ENCODE data around the gene PLD5.

The PLD5 gene
- total RNA-seq, result 0 to 4.4 (median 0) reads per million in 17 experiments

DNA sequence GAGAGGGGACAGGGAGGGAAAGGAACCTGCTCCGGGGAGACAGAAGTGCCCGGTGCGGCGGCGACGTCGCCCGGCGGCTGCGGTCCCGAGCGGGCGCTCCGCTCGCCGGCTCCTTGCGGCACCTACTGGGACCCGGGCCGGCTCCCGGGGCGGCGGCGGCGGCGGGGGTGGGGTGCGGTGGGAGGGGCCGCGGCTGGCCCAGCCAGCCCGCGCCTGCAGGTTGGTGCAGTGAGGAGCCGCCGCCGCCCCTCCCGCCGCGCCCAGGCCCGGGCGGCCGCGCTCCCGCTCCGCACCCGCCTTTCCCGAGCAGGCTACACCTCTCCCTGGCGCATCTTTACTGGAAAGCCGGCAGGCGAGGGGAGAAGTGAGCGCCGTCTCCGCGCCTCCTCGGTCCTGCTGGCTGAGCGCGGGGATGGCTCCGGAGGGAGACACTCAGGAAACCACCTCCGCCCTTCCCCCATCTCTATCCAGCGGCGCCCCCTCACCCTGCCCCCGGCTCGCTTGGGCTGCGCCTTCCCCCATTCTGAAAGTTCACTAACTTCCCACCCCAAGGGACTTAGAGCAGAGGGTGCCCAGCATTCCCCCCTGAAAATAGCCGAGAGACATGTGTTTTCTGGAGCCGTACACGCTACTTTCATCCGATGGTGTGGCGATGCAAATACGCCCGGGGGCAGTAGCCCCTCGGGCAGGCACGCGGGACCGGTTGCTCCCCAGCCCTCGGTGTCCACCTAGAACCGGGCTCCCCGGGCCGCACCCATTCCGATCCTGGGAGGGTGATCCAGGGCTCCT is at the start of gene PLD5:
TSS of gene PLD5 (minus strand) at position 127 of the 789 bp plus-strand sequence.
- DNase-seq, result no peak

GRCh38 chr1:242569867-242570266 is 45.4 kb upstream of the PLD5 start:
- no peak for DNase-seq

GRCh38 chr1:242568666-242569065 is 44.2 kb upstream of the PLD5 start:
- no peak for DNase-seq

GRCh38 chr1:242567596-242567995 is 43.1 kb upstream of the PLD5 start:
- DNase-seq, result no peak

GRCh38 chr1:242556759-242557158 is 32.3 kb upstream of the PLD5 start:
- no peak for DNase-seq

DNA sequence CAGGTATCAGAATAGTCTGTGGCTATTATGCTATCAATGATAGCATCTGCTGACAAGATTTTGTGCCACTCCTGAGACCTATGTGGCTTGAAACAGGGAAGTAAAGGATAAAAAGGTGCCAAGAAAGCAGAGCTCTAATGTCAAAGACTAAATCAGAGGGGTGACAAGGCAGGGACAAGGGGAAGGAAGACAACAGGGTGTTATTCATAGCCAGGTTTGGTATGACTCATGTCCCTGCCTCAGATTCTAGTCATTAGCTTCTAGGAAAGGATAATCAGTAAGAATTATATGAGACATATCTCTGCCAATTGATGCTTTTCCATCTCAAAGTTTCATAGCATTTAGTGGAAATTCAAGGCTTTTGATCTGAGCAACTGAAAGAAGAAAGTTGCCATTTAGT is 31.8 kb upstream of the PLD5 start:
- DNase-seq, result no peak

GRCh38 chr1:242554577-242554976 is 30.1 kb upstream of the PLD5 start:
- no peak for DNase-seq

DNA sequence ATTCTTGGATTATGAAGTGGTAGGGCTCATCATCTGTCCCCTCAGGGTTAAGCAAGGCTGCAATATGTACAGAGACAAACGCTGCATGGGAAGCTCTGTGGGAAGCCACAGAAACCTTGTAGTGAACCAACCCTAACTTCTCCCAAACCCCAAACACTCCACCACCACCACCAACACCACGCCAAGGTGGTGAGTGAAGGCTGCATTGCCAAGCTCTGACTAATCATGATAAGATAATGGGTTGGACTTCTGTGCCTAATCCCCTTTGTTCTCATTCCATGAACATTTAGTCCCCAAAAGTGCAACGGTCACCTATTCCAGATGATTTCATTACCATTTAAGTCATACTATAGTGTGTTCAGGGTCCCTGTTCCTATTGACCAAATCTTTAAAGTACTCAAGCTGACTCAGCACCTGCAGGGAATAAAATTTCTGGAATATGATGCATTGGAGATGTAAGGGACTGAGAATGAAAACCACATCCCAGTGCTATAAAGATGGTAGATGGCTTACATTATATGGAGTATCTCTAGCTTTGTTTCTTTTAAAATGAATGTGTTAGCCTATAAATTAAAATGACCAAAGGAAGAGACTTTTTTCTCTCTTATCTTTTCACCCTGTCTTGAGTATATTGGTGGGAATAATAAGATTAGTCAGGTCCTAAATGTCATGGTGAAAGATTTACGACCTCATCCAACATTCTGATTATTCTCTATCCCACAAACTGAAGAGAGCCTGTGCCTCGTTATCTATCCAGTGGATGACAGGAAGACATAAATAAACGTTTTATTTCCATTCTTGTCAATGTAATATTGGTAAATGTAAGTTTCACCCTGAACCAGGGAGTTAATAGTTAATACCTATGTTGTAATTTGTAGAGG is 22.6 kb upstream of the PLD5 start:
- no peak for DNase-seq

DNA sequence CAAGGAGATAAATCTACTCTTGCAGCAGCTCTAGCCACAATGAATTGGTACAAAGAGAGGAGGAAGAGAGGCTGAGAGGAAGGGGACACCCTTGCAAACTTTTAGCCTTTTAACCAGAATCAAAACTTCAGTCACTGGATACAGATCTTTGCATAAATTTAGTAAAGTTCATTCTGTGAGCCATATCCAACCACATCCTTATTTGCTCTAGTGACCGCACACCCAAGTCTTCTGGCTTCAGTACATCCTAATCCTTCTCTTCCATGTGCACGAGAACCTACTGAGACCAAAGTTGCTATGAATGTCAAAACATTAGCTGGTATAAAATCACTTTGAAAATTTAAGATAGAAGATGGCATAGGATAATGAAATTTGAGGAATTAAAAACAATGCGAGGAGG is 21.9 kb upstream of the PLD5 start:
- no peak for DNase-seq

GRCh38 chr1:242544071-242544470 is 19.6 kb upstream of the PLD5 start:
- DNase-seq, result no peak

- no peak for DNase-seq
These were observed 17.8 kb upstream of the PLD5 start for GRCh38 chr1:242542271-242542670.

DNA sequence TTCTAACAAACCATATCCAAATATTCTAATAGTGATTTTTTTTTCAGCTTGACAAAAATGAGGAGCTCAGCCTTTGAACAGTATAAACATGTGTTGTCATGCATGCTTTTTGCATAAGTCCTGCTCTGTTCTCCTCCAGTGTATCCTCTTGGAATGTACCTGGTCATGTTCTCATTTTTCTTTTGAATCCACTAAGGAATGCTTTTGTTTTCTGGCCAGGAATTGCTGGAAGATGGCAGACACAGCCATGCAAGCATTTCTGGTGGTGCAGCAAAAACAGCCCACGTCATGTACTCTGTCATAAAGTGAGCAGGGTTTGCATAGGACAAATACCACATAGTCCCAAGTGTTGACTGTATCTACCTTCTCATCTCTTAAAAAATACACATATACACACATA is 11.5 kb upstream of the PLD5 start:
- DNase-seq, result no peak

GRCh38 chr1:242534753-242535152 is 10.3 kb upstream of the PLD5 start:
- no peak for DNase-seq

DNA sequence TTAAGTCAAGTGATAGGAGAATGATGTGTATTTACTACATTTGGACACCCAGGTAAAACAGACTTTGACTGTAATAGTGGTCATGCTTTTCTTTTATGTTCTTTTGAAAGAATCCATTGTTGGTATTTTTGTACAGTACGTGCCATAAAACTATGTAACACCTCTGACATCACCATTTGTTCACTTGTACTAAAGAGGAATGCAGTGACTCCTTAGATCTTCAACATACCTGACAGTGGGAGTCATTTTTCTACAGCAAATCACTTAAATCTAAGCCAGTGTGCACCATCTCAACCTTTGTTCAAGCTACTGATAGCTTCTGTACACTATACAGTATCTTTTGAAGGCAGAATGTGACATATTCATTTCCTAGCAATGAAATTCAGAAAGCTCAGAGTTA is 6.3 kb upstream of the PLD5 start:
- DNase-seq, result no peak

- no peak for DNase-seq
These were observed 1.3 kb upstream of the PLD5 start for GRCh38 chr1:242525769-242526168.

GRCh38 chr1:242525360-242525722 is 844 bp upstream of the PLD5 start:
- no peak for DNase-seq

DNA sequence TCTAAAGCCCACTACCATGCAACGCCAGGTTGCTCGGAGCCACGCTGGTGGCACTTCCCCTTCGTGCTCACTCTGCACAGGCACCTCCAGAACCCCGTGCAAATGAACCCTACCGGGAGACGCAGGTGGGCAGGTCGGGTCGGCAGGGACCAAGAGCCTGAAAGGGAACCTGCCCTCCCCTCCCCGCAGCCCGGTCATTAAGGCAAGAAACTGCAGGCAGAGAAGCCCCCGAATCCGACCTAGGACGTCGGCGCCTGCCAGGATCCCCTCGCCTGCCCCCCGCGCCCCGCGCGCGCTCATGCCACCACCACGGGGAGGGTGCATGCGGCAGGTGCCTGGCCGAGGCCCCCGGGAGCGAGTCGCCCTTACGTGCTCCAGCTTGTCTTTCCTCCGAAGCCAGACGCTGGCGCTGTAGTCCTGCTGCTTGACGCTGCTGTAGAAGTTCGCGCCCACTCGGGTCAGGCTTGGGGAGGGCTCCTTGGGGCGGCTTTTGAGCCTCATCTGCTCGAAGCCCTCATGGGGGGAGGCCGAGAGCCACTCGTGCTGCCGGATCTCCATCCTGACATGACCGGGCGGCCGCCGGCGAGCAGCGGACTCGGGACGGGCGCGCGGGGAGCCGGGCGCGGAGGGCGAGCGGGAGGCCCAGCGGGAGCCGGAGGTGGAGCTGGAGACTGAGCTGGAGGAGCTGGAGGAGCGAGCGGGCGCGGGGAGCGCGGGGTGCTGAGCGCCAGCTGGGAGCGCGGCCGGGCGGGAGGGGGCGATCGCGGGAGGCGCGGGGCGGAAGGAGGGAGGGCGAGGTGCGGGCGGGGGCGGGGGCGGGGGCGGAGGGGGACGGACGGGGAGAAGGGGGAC is 552 bp downstream of the PLD5 start:
- peak in 1 of 4 experiments; percentile 3 for DNase-seq

- no peak for DNase-seq
These were observed 1.3 kb downstream of the PLD5 start for GRCh38 chr1:242522996-242523718.

GRCh38 chr1:242522304-242522945 is 2.1 kb downstream of the PLD5 start:
- DNase-seq, result no peak

DNA sequence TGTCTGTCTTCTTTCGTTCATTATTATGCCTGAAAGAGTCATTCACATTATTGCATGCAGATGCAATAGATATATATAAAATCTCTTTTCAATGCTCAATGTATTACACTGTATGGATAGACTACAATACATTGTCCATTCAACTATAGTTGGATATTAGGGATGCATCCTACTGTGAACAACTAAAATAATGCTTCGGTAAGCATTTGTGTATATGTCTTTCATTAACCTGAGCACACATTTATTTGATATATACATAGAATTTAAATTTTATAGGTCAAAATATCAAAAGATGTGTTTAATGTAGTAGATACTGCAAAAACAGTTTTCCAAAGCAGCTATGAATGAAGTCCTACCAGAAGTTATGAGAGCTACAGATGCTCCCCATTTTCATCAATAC is 8.9 kb downstream of the PLD5 start:
- no peak for DNase-seq

GRCh38 chr1:242506724-242507123 is 17.8 kb downstream of the PLD5 start:
- DNase-seq, result no peak

DNA sequence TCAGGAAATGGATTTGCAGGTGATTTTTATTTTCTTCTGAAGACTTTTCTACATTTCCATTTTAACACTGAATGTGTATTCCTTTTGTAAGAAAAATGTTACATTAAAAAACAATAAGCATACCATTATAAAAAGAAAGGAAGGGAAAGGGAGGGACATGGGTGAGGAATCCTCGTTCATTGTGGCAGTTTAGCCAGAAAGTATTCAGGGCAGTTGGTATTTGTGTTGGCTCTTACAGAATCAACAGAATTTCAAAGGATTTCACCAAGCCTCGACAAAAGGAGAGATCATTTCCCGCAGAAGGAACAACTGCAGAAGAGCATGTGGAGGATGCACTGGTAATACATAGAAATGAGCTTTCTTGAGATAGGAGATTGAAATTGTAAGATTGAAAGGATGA is 35.0 kb downstream of the PLD5 start:
- DNase-seq, result no peak
